Measurements from ENCODE around the gene RAPGEF5.

The RAPGEF5 gene

DNA sequence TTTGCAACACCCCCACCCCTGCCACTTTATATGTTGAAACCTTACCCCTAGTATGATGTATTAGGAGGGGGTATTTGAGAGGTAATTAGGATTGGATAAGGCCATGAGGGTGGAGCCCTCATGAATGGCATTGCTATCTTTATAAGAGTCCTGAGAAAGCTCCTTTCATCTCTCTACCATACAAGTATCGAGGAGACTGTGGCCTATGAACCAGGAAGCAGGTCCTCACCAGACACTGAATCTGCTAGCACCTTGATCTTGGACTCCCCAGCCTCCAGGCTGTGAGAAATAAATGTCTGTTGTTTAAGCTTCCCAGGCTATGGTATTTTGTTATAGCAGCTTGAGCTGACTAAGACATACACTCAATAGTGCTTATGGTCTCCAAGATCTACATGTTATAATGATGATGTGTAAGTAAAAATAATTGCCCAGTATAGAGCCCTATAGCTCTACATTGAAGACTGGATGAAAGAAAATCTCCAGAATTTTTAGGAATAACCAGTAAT is 188.8 kb downstream of the RAPGEF5 start:
- Histone ChIP-seq H3K27ac (no peak overlapping the region), H3K4me3 (no peak overlapping the region), H3K4me1 (peaks cover 0 to 7% (median 2%) of the 10 kb centered on the region in 4 donors), H3K27me3 (no peaks in the 10 kb centered on the region), H3K9me3 (no peaks in the 10 kb centered on the region), H3K36me3 (peaks cover 0 to 11% (median 9%) of the 10 kb centered on the region in 3 donors)
- intact Hi-C loops (cut with DNase I; ENCODE audit: low total_unique reads), result no loop called here
- DNase-seq, result no peak
- TF ChIP-seq, protein P1, sequence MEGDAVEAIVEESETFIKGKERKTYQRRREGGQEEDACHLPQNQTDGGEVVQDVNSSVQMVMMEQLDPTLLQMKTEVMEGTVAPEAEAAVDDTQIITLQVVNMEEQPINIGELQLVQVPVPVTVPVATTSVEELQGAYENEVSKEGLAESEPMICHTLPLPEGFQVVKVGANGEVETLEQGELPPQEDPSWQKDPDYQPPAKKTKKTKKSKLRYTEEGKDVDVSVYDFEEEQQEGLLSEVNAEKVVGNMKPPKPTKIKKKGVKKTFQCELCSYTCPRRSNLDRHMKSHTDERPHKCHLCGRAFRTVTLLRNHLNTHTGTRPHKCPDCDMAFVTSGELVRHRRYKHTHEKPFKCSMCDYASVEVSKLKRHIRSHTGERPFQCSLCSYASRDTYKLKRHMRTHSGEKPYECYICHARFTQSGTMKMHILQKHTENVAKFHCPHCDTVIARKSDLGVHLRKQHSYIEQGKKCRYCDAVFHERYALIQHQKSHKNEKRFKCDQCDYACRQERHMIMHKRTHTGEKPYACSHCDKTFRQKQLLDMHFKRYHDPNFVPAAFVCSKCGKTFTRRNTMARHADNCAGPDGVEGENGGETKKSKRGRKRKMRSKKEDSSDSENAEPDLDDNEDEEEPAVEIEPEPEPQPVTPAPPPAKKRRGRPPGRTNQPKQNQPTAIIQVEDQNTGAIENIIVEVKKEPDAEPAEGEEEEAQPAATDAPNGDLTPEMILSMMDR (IDR thresholded peaks at IDR 0.05), result no peak

DNA sequence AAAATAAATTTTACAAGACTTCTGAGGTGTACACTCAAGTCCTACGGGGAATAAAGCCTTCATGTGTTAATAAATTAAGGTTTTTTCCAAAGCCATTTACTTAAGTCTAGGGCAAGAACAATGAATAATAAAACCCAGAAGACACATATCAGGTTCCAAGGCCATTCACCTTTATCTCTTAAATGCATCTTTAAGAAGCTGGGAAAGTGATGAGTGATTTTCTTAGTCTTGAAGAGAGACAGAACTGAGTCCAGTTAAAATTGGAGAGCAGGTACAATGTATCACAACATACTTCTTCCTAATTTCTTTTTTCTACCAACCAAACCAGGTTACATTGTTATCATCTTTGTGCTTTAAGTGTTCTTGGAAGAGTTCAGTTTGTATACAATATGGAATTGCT is 189.5 kb downstream of the RAPGEF5 start:
- no peak overlapping the region for H3K4me3 ChIP-seq
- H3K27ac ChIP-seq, result no peak overlapping the region
- peaks cover 0 to under 1% (median 0%) of the 10 kb centered on the region in 4 donors for H3K4me1 ChIP-seq
- intact Hi-C loops (cut with DNase I; ENCODE audit: low total_unique reads), result no loop called here
- peaks cover 0 to 14% (median 9%) of the 10 kb centered on the region in 3 donors for H3K36me3 ChIP-seq
- no peaks in the 10 kb centered on the region for H3K9me3 ChIP-seq
- TF ChIP-seq, protein P1 (IDR thresholded peaks at IDR 0.05), result no peak
- DNase-seq, result no peak
- H3K27me3 ChIP-seq, result no peaks in the 10 kb centered on the region

DNA sequence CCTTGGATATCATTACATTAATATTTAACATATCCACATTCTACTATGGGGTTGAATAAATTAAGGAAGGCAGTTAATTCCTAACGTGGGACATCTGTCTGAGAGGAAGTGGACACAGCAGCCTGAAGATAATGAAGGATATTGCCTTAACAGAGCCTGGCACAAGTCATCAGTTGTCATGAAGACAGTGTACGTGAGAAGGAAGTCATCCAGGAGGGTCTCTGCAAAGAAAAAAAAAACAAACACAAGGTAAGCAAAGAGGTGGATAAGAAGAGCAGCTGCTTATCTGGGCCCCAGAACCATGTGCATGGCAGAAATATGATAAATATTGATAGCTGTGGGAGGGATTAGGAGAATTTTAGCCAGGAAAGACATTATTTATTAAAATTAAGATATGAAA is 190.0 kb downstream of the RAPGEF5 start:
- no peak overlapping the region for H3K27ac ChIP-seq
- H3K36me3 ChIP-seq, result peaks cover 0 to 17% (median 9%) of the 10 kb centered on the region in 3 donors
- no peak overlapping the region for H3K4me3 ChIP-seq
- TF ChIP-seq, protein P1 (IDR thresholded peaks at IDR 0.05), result no peak
- no peak for DNase-seq
- intact Hi-C loops (cut with DNase I; ENCODE audit: low total_unique reads), result no loop called here
- no peaks in the 10 kb centered on the region for H3K9me3 ChIP-seq
- H3K27me3 ChIP-seq, result no peaks in the 10 kb centered on the region
- H3K4me1 ChIP-seq, result no peaks in the 10 kb centered on the region

DNA sequence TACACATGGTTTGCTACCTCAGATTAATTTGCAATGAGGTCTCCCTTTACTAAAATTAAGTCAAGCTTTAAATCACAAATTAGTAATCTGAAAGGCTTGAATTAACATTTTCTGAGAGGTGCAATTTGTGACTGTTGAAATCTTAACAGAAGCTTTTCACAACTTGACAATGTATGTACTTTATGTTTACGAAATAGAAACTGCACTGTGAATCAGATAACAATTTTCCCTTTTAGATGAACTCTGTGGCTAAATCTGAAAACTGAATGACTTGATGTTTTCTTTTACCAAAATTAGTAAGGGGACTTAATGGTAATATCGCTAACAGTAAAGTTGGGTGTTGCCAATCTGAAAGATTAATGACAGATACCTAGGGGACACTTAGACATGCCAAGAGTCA is 197.6 kb downstream of the RAPGEF5 start:
- Histone ChIP-seq H3K27me3 (no peaks in the 10 kb centered on the region), H3K9me3 (no peaks in the 10 kb centered on the region), H3K36me3 (peaks cover 23 to 43% (median 28%) of the 10 kb centered on the region in 3 donors), H3K27ac (no peak overlapping the region), H3K4me1 (no peaks in the 10 kb centered on the region), H3K4me3 (no peak overlapping the region)
- intact Hi-C loops (cut with DNase I; ENCODE audit: low total_unique reads), result no loop called here
- TF ChIP-seq, protein P1 (IDR thresholded peaks at IDR 0.05), result no peak
- DNase-seq, result no peak

DNA sequence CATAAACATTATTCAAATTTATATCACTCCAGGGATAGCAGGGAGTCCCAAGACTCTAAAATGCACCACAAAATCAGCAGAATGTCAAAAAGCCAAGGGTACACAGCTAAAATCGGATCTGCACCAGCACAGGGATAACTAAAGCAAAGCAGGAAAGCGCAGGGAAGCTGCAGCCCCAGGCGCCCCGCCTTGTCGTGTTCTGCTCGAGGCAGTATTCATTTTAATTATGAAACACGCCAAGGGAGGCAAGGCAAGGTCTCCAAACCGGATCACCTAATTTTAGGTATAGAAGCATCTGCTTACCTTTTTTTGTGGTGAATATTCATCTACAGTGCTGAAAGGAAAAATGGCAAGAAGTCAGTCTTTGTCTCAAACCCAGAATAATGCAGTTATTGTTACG is 199.4 kb downstream of the RAPGEF5 start:
- H3K9me3 ChIP-seq, result no peaks in the 10 kb centered on the region
- no peak for DNase-seq
- intact Hi-C loops (cut with DNase I; ENCODE audit: low total_unique reads), result no loop called here
- peaks cover 29 to 53% (median 36%) of the 10 kb centered on the region in 3 donors for H3K36me3 ChIP-seq
- H3K27me3 ChIP-seq, result no peaks in the 10 kb centered on the region
- TF ChIP-seq, protein P1 (IDR thresholded peaks at IDR 0.05), result no peak
- no peak overlapping the region for H3K4me3 ChIP-seq
- no peak overlapping the region for H3K27ac ChIP-seq
- no peaks in the 10 kb centered on the region for H3K4me1 ChIP-seq

DNA sequence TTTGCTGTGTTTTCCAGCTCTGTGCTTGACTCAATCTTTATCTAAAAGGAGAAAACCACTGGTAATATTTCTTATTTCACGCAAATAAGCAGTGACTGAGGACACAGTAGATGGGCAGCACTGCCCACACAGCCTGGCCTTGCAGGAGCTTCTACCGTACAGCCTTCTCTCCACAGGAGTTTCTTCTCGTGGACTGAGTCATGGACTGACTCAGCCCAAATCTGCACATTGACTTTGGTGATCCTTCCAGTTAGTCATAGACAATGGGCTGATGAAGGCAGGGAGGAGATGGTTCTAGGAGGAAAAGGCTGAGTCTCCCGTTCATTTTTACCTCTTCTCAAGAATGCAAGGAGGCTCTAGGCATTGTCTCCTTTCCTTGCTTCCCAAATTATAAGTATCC is 200.7 kb downstream of the RAPGEF5 start:
- TF ChIP-seq, protein P1 (IDR thresholded peaks at IDR 0.05), result no peak
- DNase-seq, result no peak
- Histone ChIP-seq H3K4me1 (no peaks in the 10 kb centered on the region), H3K9me3 (no peaks in the 10 kb centered on the region), H3K36me3 (peaks cover 29 to 50% (median 36%) of the 10 kb centered on the region in 3 donors), H3K4me3 (no peak overlapping the region), H3K27ac (no peak overlapping the region), H3K27me3 (no peaks in the 10 kb centered on the region)
- intact Hi-C loops (cut with DNase I; ENCODE audit: low total_unique reads), result no loop called here

All from tibial artery (tissue), 4 donors.